Measurements from ENCODE around the gene SHISAL1.

Gene SHISAL1

GRCh38 chr22:44298406-44299091 is 14.2 kb downstream of the SHISAL1 start:
- DNase-seq: no peak

GRCh38 chr22:44297470-44298061 is 15.2 kb downstream of the SHISAL1 start:
- no peak for DNase-seq

- no peak for DNase-seq
Measured at GRCh38 chr22:44295406-44295805, 17.3 kb downstream of the SHISAL1 start.

GRCh38 chr22:44293876-44294275 is 18.9 kb downstream of the SHISAL1 start:
- no peak for DNase-seq

- no peak for DNase-seq
Measured at GRCh38 chr22:44293034-44293433, 19.7 kb downstream of the SHISAL1 start.

GRCh38 chr22:44292521-44292920 is 20.2 kb downstream of the SHISAL1 start:
- DNase-seq: no peak

- no peak for DNase-seq
Measured at GRCh38 chr22:44291674-44292360, 20.9 kb downstream of the SHISAL1 start.

- no peak for DNase-seq
Measured at GRCh38 chr22:44291265-44291664, 21.5 kb downstream of the SHISAL1 start.

- DNase-seq: no peak
Measured at GRCh38 chr22:44289414-44290171, 23.2 kb downstream of the SHISAL1 start.

GRCh38 chr22:44288913-44289312 is 23.8 kb downstream of the SHISAL1 start:
- DNase-seq: no peak

GRCh38 chr22:44287741-44288140 is 25.0 kb downstream of the SHISAL1 start:
- DNase-seq: no peak

- no peak for DNase-seq
Measured at GRCh38 chr22:44287121-44287693, 25.5 kb downstream of the SHISAL1 start.

- DNase-seq: no peak
Measured at GRCh38 chr22:44286646-44287045, 26.1 kb downstream of the SHISAL1 start.

- no peak for DNase-seq
Measured at GRCh38 chr22:44284711-44285110, 28.0 kb downstream of the SHISAL1 start.

- no peak for DNase-seq
Measured at GRCh38 chr22:44281768-44282637, 30.7 kb downstream of the SHISAL1 start.

GRCh38 chr22:44280665-44281188 is 32.0 kb downstream of the SHISAL1 start:
- DNase-seq: no peak

GRCh38 chr22:44279069-44279360 is 33.7 kb downstream of the SHISAL1 start:
- DNase-seq: no peak

GRCh38 chr22:44278243-44279068 is 34.3 kb downstream of the SHISAL1 start:
- DNase-seq: no peak

- DNase-seq: no peak
Measured at GRCh38 chr22:44277386-44278135, 35.2 kb downstream of the SHISAL1 start.

- no peak for DNase-seq
Measured at GRCh38 chr22:44276706-44277356, 35.9 kb downstream of the SHISAL1 start.

Data from CD4-positive, alpha-beta T cell treated with Interleukin-10 for 1 hour (primary cell).